Stomach (tissue), 4 donors: ENCODE measurements around the gene TLE6.

Source experiments
- EP300 ChIP-seq: sonication (generic); formaldehyde crosslinking; IDR thresholded peaks from one replicate; pipeline ENCODE4 v1.6.1; 2017; ENCODE audit warnings: antibody characterized with exemption
- POLR2A ChIP-seq, 4 donors: fragments of 450-650 bp; IDR thresholded peaks; one replicate each; pipeline ENCODE4 v1.6.1; 2016; ENCODE audit warnings: antibody characterized with exemption in 4 of 4, control low read depth in 2 of 4, mild to moderate bottlenecking in 1 of 4, moderate library complexity in 1 of 4
- TF ChIP-seq, protein P1 (sequence below), 7 experiments: fragments of 450-650 bp in 4 of 7; fragments of 200-600 bp in 3 of 7; sonication (generic) in 3 of 7; IDR thresholded peaks; one replicate each; pipeline ENCODE4 v1.5.1; 2016 to 2019; ENCODE audit warnings: antibody characterized with exemption in 7 of 7, control low read depth in 2 of 7, mild to moderate bottlenecking in 1 of 7

DNA sequence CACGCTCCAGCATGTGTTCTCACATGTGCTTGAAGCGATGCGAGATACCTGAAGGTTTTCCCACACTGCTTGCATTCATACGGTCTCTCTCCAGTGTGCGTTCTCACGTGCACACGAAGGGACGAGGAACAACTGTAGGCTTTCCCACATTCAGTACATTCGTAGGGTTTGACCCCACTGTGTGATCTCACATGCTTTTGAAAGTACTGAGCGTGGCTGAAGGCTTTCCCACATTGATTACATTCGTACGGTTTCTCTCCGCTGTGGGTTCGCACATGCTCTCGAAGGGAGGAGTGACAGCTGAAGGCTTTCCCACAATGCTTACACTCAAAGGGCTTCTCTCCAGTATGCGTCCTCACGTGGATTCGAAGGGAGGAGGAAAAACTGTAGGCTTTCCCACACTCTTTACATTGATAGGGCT is 43.9 kb upstream of the TLE6 start:
- TF ChIP-seq EP300 (no peak), POLR2A (IDR thresholded peaks at IDR 0.05) (no peak)
- TF ChIP-seq, protein P1, sequence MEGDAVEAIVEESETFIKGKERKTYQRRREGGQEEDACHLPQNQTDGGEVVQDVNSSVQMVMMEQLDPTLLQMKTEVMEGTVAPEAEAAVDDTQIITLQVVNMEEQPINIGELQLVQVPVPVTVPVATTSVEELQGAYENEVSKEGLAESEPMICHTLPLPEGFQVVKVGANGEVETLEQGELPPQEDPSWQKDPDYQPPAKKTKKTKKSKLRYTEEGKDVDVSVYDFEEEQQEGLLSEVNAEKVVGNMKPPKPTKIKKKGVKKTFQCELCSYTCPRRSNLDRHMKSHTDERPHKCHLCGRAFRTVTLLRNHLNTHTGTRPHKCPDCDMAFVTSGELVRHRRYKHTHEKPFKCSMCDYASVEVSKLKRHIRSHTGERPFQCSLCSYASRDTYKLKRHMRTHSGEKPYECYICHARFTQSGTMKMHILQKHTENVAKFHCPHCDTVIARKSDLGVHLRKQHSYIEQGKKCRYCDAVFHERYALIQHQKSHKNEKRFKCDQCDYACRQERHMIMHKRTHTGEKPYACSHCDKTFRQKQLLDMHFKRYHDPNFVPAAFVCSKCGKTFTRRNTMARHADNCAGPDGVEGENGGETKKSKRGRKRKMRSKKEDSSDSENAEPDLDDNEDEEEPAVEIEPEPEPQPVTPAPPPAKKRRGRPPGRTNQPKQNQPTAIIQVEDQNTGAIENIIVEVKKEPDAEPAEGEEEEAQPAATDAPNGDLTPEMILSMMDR (IDR thresholded peaks at IDR 0.05): no peak
